HG03575 (cell line): ENCODE results near the gene KAT2A.

ENCODE experiments used
- ATAC-seq: cut with Tn5 transposase; IDR thresholded peaks from one replicate; pipeline ENCODE4 v1.9.1; 2021; ENCODE audit not compliant: unreplicated experiment, insufficient number of reproducible peaks, low FRiP score; ENCODE audit errors: extremely low read depth

The KAT2A gene

GRCh38 chr17:42072323-42073187 lies 48.6 kb downstream of the KAT2A start:
- no peak for ATAC-seq

GRCh38 chr17:42071810-42072209 lies 49.4 kb downstream of the KAT2A start:
- no peak for ATAC-seq

GRCh38 chr17:42068979-42069378 lies 52.2 kb downstream of the KAT2A start:
- no peak for ATAC-seq

- no peak for ATAC-seq
These were observed 53.6 kb downstream of the KAT2A start for GRCh38 chr17:42067371-42068091.

GRCh38 chr17:42065201-42065600 lies 56.0 kb downstream of the KAT2A start:
- no peak for ATAC-seq
